GM12892 (cell line): Measurements from ENCODE around the gene GYG1.

ENCODE experiments used
- POLR2A ChIP-seq: IDR thresholded peaks from 2 replicates; pipeline ENCODE4 v1.6.1; 2011; ENCODE audit warnings: low read depth, low read length, control low read depth
- POLR2AphosphoS5 ChIP-seq: IDR thresholded peaks from 2 replicates; pipeline ENCODE4 v1.6.1; 2011; ENCODE audit warnings: low read depth, low read length, control low read depth

- TF ChIP-seq POLR2A, result no peak
- no peak for TF ChIP-seq POLR2AphosphoS5
Measured at GRCh38 chr3:149055575-149055974, 64.2 kb downstream of the GYG1 start.
